AG04449 (cell line): ENCODE measurements around the gene TSPAN12.
A peak's percentile ranks its signal among the peaks of the same experiment; 100 is the strongest.

Source experiments
- CTCF ChIA-PET: fragments of 350-600 bp; formaldehyde crosslinking; extraction: SDS; loops from one replicate; lab custom pipeline; 2021; ENCODE audit warnings: antibody characterized with exemption; lab: Yijun Ruan, JAX
- POLR2A ChIA-PET: fragments of 400-600, 350-600 bp; formaldehyde crosslinking; extraction: SDS; loops from one replicate; lab custom pipeline; 2020; ENCODE audit warnings: antibody characterized with exemption, inconsistent platforms; lab: Yijun Ruan, JAX
- DNase-seq: peaks from one replicate; pipeline ENCODE4 v3.0.0-alpha.2; 2010; ENCODE audit warnings: low read depth, low spot score
- H3K4me3 ChIP-seq: 2 replicates; pipeline ENCODE4 v1.5.1; 2011; ENCODE audit warnings: low read depth, mild to moderate bottlenecking, control low read depth, low read length
- CTCF ChIP-seq: IDR thresholded peaks from one replicate; pipeline ENCODE4 v1.5.1; 2011; ENCODE audit warnings: mild to moderate bottlenecking, moderate library complexity, low read length, control low read depth, inconsistent platforms; ENCODE audit not compliant: insufficient read depth; ENCODE audit errors: missing control alignments

The TSPAN12 gene

GRCh38 chr7:120794106-120794729, 63.7 kb downstream of the TSPAN12 start:
- ChIA-PET POLR2A (no interaction called here), CTCF (interaction anchor here (0.7 to 13.9 kb wide), 6 partner anchors 10 to 312 kb away, joined by 3 to 186 read pairs (median 7); no protein-coding TSS in a partner anchor)
- H3K4me3 ChIP-seq: no peak overlapping the region
- no peak for DNase-seq
- no peak for TF ChIP-seq CTCF

- no peak overlapping the region for H3K4me3 ChIP-seq
- POLR2A ChIA-PET: no interaction called here
- no peak for TF ChIP-seq CTCF
- CTCF ChIA-PET: interaction anchor here (0.9 to 13.9 kb wide), 16 partner anchors 10 to 547 kb away, joined by 3 to 186 read pairs (median 6); partner anchors contain the start of gene CPED1
- DNase-seq: no peak
Observed at GRCh38 chr7:120793213-120793936, 64.6 kb downstream of the TSPAN12 start.

- POLR2A ChIA-PET: no interaction called here
- no peak for DNase-seq
- CTCF ChIA-PET: interaction anchor here (0.7 to 13.9 kb wide), 28 partner anchors 10 to 757 kb away, joined by 3 to 186 read pairs (median 5); partner anchors contain the start of gene CPED1
- TF ChIP-seq CTCF: no peak
- H3K4me3 ChIP-seq: no peak overlapping the region
Observed at GRCh38 chr7:120792861-120793130, 65.1 kb downstream of the TSPAN12 start.

- ChIA-PET POLR2A (no interaction called here), CTCF (interaction anchor here (0.6 to 13.9 kb wide), 43 partner anchors 8 to 1202 kb away, joined by 3 to 186 read pairs (median 4); partner anchors contain the start of gene CPED1)
- H3K4me3 ChIP-seq: no peak overlapping the region
- TF ChIP-seq CTCF: peak; percentile 92
- no peak for DNase-seq
Observed at GRCh38 chr7:120792091-120792860, 65.7 kb downstream of the TSPAN12 start.

GRCh38 chr7:120785095-120785494, 72.8 kb downstream of the TSPAN12 start:
- DNase-seq: no peak
- TF ChIP-seq CTCF: no peak
- no peak overlapping the region for H3K4me3 ChIP-seq
- POLR2A ChIA-PET: no interaction called here
- CTCF ChIA-PET: interaction anchor here (2.8 kb wide), 1 partner anchor 10 kb away, joined by 10 read pairs; no protein-coding TSS in a partner anchor
